HL-60 (cell line): ENCODE data around the gene SIGLEC12.

Experiments
- POLR2AphosphoS5 ChIP-seq: IDR thresholded peaks from 2 replicates; pipeline ENCODE4 v1.6.1; 2012; ENCODE audit warnings: low read depth
- TF ChIP-seq, protein P1 (sequence below): IDR thresholded peaks from one replicate; pipeline ENCODE4 v1.5.1; 2011; ENCODE audit warnings: low read length, control low read depth, inconsistent platforms; ENCODE audit not compliant: insufficient read depth
- TF ChIP-seq, protein P2 (sequence below): IDR thresholded peaks from 2 replicates; pipeline ENCODE4 v1.6.1; 2012; ENCODE audit warnings: low read depth; ENCODE audit not compliant: insufficient replicate concordance

DNA sequence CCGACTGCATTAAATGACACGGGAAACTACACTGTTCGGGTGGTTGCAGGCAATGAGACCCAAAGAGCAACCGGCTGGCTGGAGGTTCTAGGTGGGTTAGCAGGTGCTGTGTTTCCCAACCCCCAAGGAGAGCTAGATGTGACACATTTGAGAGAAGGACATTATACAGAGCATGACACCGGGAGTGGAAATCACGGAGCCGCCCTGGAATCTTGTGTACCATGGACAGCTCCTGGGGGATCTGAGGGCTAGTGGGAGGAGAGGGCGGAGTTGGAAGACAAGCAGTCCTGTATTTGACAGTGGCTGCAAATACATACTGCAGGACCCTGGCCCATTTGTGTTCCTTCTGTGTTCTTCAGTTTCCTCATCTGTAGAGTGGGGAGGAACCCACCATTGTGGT lies 21.0 kb downstream of the SIGLEC12 start:
- TF ChIP-seq POLR2AphosphoS5, result no peak
- TF ChIP-seq, protein P1, sequence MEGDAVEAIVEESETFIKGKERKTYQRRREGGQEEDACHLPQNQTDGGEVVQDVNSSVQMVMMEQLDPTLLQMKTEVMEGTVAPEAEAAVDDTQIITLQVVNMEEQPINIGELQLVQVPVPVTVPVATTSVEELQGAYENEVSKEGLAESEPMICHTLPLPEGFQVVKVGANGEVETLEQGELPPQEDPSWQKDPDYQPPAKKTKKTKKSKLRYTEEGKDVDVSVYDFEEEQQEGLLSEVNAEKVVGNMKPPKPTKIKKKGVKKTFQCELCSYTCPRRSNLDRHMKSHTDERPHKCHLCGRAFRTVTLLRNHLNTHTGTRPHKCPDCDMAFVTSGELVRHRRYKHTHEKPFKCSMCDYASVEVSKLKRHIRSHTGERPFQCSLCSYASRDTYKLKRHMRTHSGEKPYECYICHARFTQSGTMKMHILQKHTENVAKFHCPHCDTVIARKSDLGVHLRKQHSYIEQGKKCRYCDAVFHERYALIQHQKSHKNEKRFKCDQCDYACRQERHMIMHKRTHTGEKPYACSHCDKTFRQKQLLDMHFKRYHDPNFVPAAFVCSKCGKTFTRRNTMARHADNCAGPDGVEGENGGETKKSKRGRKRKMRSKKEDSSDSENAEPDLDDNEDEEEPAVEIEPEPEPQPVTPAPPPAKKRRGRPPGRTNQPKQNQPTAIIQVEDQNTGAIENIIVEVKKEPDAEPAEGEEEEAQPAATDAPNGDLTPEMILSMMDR, result no peak
- TF ChIP-seq, protein P2, sequence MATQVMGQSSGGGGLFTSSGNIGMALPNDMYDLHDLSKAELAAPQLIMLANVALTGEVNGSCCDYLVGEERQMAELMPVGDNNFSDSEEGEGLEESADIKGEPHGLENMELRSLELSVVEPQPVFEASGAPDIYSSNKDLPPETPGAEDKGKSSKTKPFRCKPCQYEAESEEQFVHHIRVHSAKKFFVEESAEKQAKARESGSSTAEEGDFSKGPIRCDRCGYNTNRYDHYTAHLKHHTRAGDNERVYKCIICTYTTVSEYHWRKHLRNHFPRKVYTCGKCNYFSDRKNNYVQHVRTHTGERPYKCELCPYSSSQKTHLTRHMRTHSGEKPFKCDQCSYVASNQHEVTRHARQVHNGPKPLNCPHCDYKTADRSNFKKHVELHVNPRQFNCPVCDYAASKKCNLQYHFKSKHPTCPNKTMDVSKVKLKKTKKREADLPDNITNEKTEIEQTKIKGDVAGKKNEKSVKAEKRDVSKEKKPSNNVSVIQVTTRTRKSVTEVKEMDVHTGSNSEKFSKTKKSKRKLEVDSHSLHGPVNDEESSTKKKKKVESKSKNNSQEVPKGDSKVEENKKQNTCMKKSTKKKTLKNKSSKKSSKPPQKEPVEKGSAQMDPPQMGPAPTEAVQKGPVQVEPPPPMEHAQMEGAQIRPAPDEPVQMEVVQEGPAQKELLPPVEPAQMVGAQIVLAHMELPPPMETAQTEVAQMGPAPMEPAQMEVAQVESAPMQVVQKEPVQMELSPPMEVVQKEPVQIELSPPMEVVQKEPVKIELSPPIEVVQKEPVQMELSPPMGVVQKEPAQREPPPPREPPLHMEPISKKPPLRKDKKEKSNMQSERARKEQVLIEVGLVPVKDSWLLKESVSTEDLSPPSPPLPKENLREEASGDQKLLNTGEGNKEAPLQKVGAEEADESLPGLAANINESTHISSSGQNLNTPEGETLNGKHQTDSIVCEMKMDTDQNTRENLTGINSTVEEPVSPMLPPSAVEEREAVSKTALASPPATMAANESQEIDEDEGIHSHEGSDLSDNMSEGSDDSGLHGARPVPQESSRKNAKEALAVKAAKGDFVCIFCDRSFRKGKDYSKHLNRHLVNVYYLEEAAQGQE, result peak; percentile 99
